H1 (cell line): Measurements from ENCODE around the gene PIEZO1.

Source experiments
- CEBPB ChIP-seq: IDR thresholded peaks from 2 replicates; pipeline ENCODE4 v1.6.1; 2012; ENCODE audit warnings: low read depth, low read length
- CHD2 ChIP-seq: IDR thresholded peaks from 2 replicates; pipeline ENCODE4 v1.6.1; 2012; ENCODE audit warnings: low read length, improper control_type of control experiment
- CTBP2 ChIP-seq: IDR thresholded peaks from 2 replicates; pipeline ENCODE4 v1.7.0; 2011; ENCODE audit warnings: borderline replicate concordance, mild to moderate bottlenecking, moderate library complexity, mixed read lengths, low read length; ENCODE audit not compliant: insufficient read depth, insufficient read length
- FOSL1 ChIP-seq: IDR thresholded peaks from 2 replicates; pipeline ENCODE4 v1.6.1; 2011; ENCODE audit warnings: mild to moderate bottlenecking, low read depth, low read length, moderate library complexity; ENCODE audit not compliant: insufficient read depth
- GABPA ChIP-seq: IDR thresholded peaks from 2 replicates; pipeline ENCODE4 v1.6.1; 2011; ENCODE audit warnings: mild to moderate bottlenecking, low read length, moderate library complexity, borderline replicate concordance; ENCODE audit not compliant: insufficient read depth
- POLR2AphosphoS5 ChIP-seq: IDR thresholded peaks from 2 replicates; pipeline ENCODE4 v1.6.1; 2011; ENCODE audit warnings: low read depth, low read length
- TF ChIP-seq, protein P1 (sequence below): IDR thresholded peaks from 2 replicates; pipeline ENCODE4 v1.6.1; 2012; ENCODE audit warnings: inconsistent platforms
- TF ChIP-seq, protein P2 (sequence below): fragments of 300-600 bp; sonication (generic); IDR thresholded peaks from 2 replicates; pipeline ENCODE4 v1.7.1; 2012; ENCODE audit warnings: low read length, moderate library complexity, mild to moderate bottlenecking, inconsistent platforms; ENCODE audit not compliant: insufficient replicate concordance
- TF ChIP-seq, protein P3 (sequence below), 3 experiments: IDR thresholded peaks; 1 replicate in 2 of 3; 2 replicates in 1 of 3; pipeline versions ENCODE4 v1.5.1 to v1.6.1; 2011; ENCODE audit warnings: low read length in 3 of 3, mild to moderate bottlenecking in 3 of 3, inconsistent platforms in 2 of 3, low read depth in 1 of 3, moderate library complexity in 1 of 3; ENCODE audit not compliant: insufficient read depth in 1 of 3; ENCODE audit errors: control extremely low read depth in 1 of 3
- TF ChIP-seq, protein P4 (sequence below): IDR thresholded peaks from 2 replicates; pipeline ENCODE4 v1.6.1; 2012; ENCODE audit warnings: inconsistent platforms

DNA sequence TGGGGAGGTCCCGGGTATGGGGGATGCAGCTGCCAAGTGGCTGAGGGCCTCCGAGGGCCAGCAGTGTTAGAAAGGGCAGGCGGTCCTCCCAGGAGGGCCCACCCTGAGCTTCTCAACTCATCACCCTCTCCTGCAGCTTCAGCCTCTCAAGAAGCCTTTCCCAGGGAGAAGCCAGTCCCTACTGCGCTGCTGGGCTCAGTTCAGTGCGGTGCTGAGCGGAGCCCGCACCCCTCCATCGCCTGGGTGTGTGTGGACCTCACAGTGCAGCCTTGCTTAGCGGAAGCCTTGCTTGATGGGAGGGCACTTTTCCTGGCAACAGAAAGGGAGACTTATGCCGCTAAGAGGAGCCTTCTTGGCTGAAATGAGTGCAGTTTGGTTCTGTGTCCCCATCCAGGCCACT lies 30.2 kb upstream of the PIEZO1 start:
- TF ChIP-seq, protein P1, sequence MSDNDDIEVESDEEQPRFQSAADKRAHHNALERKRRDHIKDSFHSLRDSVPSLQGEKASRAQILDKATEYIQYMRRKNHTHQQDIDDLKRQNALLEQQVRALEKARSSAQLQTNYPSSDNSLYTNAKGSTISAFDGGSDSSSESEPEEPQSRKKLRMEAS: no peak
- TF ChIP-seq CTBP2 (no peak), POLR2AphosphoS5 (no peak), CEBPB (no peak), FOSL1 (no peak), CHD2 (no peak), GABPA (no peak)
- TF ChIP-seq, protein P2, sequence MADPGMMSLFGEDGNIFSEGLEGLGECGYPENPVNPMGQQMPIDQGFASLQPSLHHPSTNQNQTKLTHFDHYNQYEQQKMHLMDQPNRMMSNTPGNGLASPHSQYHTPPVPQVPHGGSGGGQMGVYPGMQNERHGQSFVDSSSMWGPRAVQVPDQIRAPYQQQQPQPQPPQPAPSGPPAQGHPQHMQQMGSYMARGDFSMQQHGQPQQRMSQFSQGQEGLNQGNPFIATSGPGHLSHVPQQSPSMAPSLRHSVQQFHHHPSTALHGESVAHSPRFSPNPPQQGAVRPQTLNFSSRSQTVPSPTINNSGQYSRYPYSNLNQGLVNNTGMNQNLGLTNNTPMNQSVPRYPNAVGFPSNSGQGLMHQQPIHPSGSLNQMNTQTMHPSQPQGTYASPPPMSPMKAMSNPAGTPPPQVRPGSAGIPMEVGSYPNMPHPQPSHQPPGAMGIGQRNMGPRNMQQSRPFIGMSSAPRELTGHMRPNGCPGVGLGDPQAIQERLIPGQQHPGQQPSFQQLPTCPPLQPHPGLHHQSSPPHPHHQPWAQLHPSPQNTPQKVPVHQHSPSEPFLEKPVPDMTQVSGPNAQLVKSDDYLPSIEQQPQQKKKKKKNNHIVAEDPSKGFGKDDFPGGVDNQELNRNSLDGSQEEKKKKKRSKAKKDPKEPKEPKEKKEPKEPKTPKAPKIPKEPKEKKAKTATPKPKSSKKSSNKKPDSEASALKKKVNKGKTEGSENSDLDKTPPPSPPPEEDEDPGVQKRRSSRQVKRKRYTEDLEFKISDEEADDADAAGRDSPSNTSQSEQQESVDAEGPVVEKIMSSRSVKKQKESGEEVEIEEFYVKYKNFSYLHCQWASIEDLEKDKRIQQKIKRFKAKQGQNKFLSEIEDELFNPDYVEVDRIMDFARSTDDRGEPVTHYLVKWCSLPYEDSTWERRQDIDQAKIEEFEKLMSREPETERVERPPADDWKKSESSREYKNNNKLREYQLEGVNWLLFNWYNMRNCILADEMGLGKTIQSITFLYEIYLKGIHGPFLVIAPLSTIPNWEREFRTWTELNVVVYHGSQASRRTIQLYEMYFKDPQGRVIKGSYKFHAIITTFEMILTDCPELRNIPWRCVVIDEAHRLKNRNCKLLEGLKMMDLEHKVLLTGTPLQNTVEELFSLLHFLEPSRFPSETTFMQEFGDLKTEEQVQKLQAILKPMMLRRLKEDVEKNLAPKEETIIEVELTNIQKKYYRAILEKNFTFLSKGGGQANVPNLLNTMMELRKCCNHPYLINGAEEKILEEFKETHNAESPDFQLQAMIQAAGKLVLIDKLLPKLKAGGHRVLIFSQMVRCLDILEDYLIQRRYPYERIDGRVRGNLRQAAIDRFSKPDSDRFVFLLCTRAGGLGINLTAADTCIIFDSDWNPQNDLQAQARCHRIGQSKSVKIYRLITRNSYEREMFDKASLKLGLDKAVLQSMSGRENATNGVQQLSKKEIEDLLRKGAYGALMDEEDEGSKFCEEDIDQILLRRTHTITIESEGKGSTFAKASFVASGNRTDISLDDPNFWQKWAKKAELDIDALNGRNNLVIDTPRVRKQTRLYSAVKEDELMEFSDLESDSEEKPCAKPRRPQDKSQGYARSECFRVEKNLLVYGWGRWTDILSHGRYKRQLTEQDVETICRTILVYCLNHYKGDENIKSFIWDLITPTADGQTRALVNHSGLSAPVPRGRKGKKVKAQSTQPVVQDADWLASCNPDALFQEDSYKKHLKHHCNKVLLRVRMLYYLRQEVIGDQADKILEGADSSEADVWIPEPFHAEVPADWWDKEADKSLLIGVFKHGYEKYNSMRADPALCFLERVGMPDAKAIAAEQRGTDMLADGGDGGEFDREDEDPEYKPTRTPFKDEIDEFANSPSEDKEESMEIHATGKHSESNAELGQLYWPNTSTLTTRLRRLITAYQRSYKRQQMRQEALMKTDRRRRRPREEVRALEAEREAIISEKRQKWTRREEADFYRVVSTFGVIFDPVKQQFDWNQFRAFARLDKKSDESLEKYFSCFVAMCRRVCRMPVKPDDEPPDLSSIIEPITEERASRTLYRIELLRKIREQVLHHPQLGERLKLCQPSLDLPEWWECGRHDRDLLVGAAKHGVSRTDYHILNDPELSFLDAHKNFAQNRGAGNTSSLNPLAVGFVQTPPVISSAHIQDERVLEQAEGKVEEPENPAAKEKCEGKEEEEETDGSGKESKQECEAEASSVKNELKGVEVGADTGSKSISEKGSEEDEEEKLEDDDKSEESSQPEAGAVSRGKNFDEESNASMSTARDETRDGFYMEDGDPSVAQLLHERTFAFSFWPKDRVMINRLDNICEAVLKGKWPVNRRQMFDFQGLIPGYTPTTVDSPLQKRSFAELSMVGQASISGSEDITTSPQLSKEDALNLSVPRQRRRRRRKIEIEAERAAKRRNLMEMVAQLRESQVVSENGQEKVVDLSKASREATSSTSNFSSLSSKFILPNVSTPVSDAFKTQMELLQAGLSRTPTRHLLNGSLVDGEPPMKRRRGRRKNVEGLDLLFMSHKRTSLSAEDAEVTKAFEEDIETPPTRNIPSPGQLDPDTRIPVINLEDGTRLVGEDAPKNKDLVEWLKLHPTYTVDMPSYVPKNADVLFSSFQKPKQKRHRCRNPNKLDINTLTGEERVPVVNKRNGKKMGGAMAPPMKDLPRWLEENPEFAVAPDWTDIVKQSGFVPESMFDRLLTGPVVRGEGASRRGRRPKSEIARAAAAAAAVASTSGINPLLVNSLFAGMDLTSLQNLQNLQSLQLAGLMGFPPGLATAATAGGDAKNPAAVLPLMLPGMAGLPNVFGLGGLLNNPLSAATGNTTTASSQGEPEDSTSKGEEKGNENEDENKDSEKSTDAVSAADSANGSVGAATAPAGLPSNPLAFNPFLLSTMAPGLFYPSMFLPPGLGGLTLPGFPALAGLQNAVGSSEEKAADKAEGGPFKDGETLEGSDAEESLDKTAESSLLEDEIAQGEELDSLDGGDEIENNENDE: no peak
- TF ChIP-seq, protein P3, sequence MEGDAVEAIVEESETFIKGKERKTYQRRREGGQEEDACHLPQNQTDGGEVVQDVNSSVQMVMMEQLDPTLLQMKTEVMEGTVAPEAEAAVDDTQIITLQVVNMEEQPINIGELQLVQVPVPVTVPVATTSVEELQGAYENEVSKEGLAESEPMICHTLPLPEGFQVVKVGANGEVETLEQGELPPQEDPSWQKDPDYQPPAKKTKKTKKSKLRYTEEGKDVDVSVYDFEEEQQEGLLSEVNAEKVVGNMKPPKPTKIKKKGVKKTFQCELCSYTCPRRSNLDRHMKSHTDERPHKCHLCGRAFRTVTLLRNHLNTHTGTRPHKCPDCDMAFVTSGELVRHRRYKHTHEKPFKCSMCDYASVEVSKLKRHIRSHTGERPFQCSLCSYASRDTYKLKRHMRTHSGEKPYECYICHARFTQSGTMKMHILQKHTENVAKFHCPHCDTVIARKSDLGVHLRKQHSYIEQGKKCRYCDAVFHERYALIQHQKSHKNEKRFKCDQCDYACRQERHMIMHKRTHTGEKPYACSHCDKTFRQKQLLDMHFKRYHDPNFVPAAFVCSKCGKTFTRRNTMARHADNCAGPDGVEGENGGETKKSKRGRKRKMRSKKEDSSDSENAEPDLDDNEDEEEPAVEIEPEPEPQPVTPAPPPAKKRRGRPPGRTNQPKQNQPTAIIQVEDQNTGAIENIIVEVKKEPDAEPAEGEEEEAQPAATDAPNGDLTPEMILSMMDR (IDR thresholded peaks at IDR 0.05; ENCODE audit: control extremely low read depth in 1 of 3, insufficient read depth in 1 of 3, low read depth in 1 of 3, low read length in 3 of 3): no peak
- TF ChIP-seq, protein P4, sequence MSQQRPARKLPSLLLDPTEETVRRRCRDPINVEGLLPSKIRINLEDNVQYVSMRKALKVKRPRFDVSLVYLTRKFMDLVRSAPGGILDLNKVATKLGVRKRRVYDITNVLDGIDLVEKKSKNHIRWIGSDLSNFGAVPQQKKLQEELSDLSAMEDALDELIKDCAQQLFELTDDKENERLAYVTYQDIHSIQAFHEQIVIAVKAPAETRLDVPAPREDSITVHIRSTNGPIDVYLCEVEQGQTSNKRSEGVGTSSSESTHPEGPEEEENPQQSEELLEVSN: no peak
